Measurements from ENCODE around the gene DHRS3. TPM values are rescaled to one million over a fixed set of nuclear protein-coding genes. Genes with fewer than 3 reads are reported as not detected.

Gene DHRS3
- total and polyA plus RNA-seq, 2 donors (not counting 3 experiments of a cell fraction or from before 2014, with no cell fraction given), result 54.3 to 75.2 TPM

DNA sequence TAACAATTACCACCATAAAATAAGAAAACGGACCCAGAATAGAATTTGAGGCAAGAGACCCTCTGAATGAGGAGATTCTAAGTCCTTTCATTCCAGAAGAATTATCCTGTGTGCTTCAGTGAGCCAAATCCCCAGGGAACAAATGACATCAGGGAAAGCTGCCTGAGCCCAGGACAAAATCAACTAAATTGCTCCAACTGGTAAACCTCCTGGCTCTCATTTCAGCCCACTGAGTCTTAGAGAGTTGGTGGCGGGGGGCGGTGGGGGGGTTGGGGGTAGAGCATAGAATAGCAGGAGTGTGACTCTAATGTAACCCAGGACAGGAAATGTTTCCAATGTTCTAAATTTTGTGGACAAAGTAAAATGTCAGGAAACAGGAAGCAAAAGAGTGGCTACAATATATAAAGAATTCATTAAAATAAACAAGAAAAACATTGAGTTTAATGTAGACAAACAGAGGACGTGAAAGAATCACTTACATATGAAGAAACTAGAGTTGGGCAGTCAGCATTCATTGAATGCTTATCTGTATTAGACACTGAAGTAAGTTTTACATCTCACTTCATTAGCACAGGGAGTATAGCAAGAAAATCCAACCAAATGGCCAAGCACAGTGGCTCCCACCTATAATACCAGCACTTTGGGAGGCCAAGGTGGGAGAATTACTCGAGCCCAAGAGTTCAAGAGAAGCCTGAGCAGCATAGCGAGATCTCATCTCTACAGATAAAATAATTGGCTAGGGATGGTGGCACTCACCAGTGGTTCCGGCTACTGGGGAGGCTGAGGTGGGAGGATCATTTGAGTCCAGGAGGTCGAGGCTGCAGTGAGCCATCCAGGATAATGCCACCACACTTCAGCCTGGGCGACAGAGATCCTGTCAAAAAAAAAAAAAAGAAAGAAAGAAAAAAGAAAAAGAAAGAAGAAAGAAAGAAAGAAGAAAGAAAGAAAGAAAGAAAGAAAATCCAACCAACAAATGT, 75.1 kb downstream of the DHRS3 start:
- BruUV-seq (replicated peaks), result no TSS peak
- Histone ChIP-seq H3K27ac (ENCODE audit: insufficient read depth, low read depth, low read length) (no peak overlapping the region), H3K79me2 (ENCODE audit: control insufficient read depth, insufficient read depth, low read length) (no peaks in the 10 kb centered on the region), H3K9me3 (replicated peaks; ENCODE audit: control insufficient read depth, insufficient read depth, low read length) (no peaks in the 10 kb centered on the region), H3K27me3 (ENCODE audit: control insufficient read depth in 2 of 2, insufficient read depth in 2 of 2, low read length in 2 of 2) (no peaks in the 10 kb centered on the region), H2AFZ (ENCODE audit: low read depth, low read length) (no peak overlapping the region), H3K4me1 (ENCODE audit: control insufficient read depth, extremely low read depth, insufficient read depth, low read length) (peaks cover 24% of the 10 kb centered on the region), H3K9ac (replicated peaks; ENCODE audit: extremely low read depth, insufficient read depth, low read length) (no peak overlapping the region), H4K20me1 (replicated peaks; ENCODE audit: control insufficient read depth, extremely low read depth, insufficient read depth, low read length) (no peaks in the 10 kb centered on the region), H3K4me3 (replicated peaks in 1 of 3; ENCODE audit: insufficient read depth in 1 of 3, low read depth in 1 of 3, low read length in 3 of 3) (no peak overlapping the region), H3K9me1 (replicated peaks; ENCODE audit: control insufficient read depth, extremely low read depth, insufficient read depth, low read length) (no peaks in the 10 kb centered on the region), H3K4me2 (ENCODE audit: insufficient read depth, low read length) (no peak overlapping the region), H3K36me3 (ENCODE audit: control insufficient read depth in 2 of 2, extremely low read depth in 1 of 2, insufficient read depth in 2 of 2, low read length in 2 of 2) (no peaks in the 10 kb centered on the region)
- dilution Hi-C loops (cut with MboI; ENCODE audit: extremely low pct_ligation_motif_present, low sequenced_read_pairs) (no loop called here), intact Hi-C loops (cut with micrococcal nuclease) (loop anchor here (1.0 to 5.0 kb wide), 2 partner anchors 54 to 65 kb away; no protein-coding TSS in a partner anchor)
- DNase-seq (ENCODE audit: low read depth, low spot score), result no peak
- ChIA-PET CTCF (interaction anchor here (1.6 to 3.3 kb wide), 2 partner anchors 76 to 88 kb away, joined by 3 to 15 read pairs; partner anchors contain the start of gene DHRS3), POLR2A (interaction anchor here (1.0 kb wide), 1 partner anchor 110 kb away, joined by 3 read pairs; no protein-coding TSS in a partner anchor)
- TF ChIP-seq EZH2 (IDR thresholded peaks at IDR 0.05; ENCODE audit: borderline replicate concordance, low read depth, low read length, severe bottlenecking) (no peak), POLR2AphosphoS5 (IDR thresholded peaks at IDR 0.05; ENCODE audit: insufficient read depth, low read depth, low read length) (no peak), FOS (IDR thresholded peaks at IDR 0.05; ENCODE audit: borderline replicate concordance, insufficient read depth, low read length) (no peak), CTCF (IDR thresholded peaks at IDR 0.05; ENCODE audit: extremely low read depth in 1 of 2, insufficient read depth in 1 of 2, low read depth in 1 of 2, low read length in 2 of 2) (no peak), GATA2 (IDR thresholded peaks at IDR 0.05; ENCODE audit: insufficient read depth, insufficient read length, low read depth, low read length) (no peak), MYC (IDR thresholded peaks at IDR 0.05; ENCODE audit: low read depth, low read length) (no peak), MAX (IDR thresholded peaks at IDR 0.05; ENCODE audit: insufficient read depth, insufficient read length) (no peak), JUN (IDR thresholded peaks at IDR 0.05; ENCODE audit: borderline replicate concordance, insufficient read depth, insufficient read length, low read depth) (no peak), POLR2A (IDR thresholded peaks at IDR 0.05; ENCODE audit: low read depth, low read length) (no peak)
- peak; percentile 48 for FAIRE-seq
